Chondrocyte (in vitro differentiated cells): Measurements from ENCODE around the gene CCDC185. TPM values are rescaled to one million over a fixed set of nuclear protein-coding genes. Genes with fewer than 3 reads are reported as not detected.
"Not testable (repeated sequence)": the region's sequence is repeated elsewhere in the genome, so short reads cannot be mapped to it uniquely, and the experiment has no call there.

Source experiments
- DNase-seq: peaks from one replicate; pipeline ENCODE4 v3.0.0; 2021; ENCODE audit warnings: mixed read lengths, low spot score
- H3K27ac Mint-ChIP-seq: one replicate; pipeline ENCODE4 v1.8.0; 2021; ENCODE audit warnings: mild to moderate bottlenecking, moderate library complexity, mixed read lengths; ENCODE audit not compliant: unreplicated experiment
- H3K27me3 Mint-ChIP-seq: 2 replicates; pipeline ENCODE4 v1.8.0; 2021; ENCODE audit warnings: low read depth, mixed read lengths
- H3K36me3 Mint-ChIP-seq: 2 replicates; pipeline ENCODE4 v1.8.0; 2021; ENCODE audit warnings: low read depth, mixed read lengths
- H3K4me1 Mint-ChIP-seq: 2 replicates; pipeline ENCODE4 v1.8.0; 2021; ENCODE audit warnings: low read depth, mild to moderate bottlenecking, mixed read lengths
- H3K4me3 Mint-ChIP-seq: one replicate; pipeline ENCODE4 v1.8.0; 2021; ENCODE audit warnings: mild to moderate bottlenecking, moderate library complexity, mixed read lengths; ENCODE audit not compliant: unreplicated experiment
- H3K9me3 Mint-ChIP-seq: 2 replicates; pipeline ENCODE4 v1.8.0; 2021; ENCODE audit warnings: low read depth, mixed read lengths
- total RNA-seq: library from RNA; stranded (reverse); gene quantifications from 3 replicates; pipeline ENCODE4 v1.2.1, GENCODE V29; 2021
- TF ChIP-seq, protein P1 (sequence below): fragments of 200-600 bp; sonication (generic); IDR thresholded peaks from 2 replicates; pipeline ENCODE4 v1.5.0; 2021; ENCODE audit warnings: antibody characterized with exemption, mild to moderate bottlenecking, moderate library complexity

CCDC185 gene
- total RNA-seq, 1 donor from 2014 or later = not detected

DNA sequence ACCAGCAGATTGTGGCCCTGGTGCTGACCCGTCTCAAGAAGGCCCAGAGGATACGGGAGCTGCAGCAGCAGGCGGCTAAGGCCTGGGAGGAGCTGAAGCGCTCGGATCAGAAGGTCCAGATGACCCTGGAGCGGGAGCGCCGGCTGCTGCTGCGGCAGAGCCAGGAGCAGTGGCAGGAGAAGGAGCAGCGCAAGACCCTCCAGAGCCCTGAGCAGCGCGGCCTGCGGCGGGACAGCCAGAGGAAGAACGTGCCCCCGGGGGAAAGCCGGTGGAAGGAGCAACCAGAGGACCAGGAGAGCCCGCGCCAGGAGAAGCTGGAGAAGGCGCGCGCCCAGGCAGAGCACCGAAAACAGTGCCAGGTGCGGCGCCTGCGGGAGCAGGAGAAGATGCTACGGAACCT lies 1.0 kb downstream of the CCDC185 start:
- DNase-seq = peak; percentile 85
- peaks cover 7% of the 10 kb centered on the region for H3K9me3 Mint-ChIP-seq
- no peak overlapping the region for H3K4me3 Mint-ChIP-seq
- TF ChIP-seq, protein P1, sequence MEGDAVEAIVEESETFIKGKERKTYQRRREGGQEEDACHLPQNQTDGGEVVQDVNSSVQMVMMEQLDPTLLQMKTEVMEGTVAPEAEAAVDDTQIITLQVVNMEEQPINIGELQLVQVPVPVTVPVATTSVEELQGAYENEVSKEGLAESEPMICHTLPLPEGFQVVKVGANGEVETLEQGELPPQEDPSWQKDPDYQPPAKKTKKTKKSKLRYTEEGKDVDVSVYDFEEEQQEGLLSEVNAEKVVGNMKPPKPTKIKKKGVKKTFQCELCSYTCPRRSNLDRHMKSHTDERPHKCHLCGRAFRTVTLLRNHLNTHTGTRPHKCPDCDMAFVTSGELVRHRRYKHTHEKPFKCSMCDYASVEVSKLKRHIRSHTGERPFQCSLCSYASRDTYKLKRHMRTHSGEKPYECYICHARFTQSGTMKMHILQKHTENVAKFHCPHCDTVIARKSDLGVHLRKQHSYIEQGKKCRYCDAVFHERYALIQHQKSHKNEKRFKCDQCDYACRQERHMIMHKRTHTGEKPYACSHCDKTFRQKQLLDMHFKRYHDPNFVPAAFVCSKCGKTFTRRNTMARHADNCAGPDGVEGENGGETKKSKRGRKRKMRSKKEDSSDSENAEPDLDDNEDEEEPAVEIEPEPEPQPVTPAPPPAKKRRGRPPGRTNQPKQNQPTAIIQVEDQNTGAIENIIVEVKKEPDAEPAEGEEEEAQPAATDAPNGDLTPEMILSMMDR = no peak
- H3K27ac Mint-ChIP-seq = no peak overlapping the region
- H3K27me3 Mint-ChIP-seq = peaks cover 20% of the 10 kb centered on the region
- H3K36me3 Mint-ChIP-seq = no peaks in the 10 kb centered on the region
- H3K4me1 Mint-ChIP-seq = no peaks in the 10 kb centered on the region

DNA sequence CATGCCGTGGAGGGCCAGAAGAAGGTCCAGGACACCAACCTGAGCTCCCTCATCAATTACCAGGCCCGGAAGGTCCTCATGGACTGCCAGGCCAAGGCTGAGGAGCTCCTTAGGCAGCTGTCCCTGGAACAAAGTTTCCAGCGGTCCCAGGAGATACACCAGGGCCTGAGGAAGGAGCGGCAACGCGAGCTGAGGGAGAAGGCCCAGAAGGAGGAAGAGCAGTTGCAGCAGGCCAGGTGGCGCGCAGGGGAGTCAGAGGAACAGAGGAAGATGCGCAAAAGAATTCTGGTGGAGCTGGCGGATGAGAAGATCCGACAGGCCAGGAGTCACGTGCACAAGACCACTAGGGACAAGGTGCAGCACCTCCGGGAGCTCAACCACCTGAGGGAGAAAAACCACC lies 1.5 kb downstream of the CCDC185 start:
- TF ChIP-seq, protein P1 = no peak
- no peak for DNase-seq
- no peaks in the 10 kb centered on the region for H3K36me3 Mint-ChIP-seq
- peaks cover 7% of the 10 kb centered on the region for H3K9me3 Mint-ChIP-seq
- H3K27ac Mint-ChIP-seq = no peak overlapping the region
- H3K4me1 Mint-ChIP-seq = no peaks in the 10 kb centered on the region
- peaks cover 16% of the 10 kb centered on the region for H3K27me3 Mint-ChIP-seq
- no peak overlapping the region for H3K4me3 Mint-ChIP-seq

DNA sequence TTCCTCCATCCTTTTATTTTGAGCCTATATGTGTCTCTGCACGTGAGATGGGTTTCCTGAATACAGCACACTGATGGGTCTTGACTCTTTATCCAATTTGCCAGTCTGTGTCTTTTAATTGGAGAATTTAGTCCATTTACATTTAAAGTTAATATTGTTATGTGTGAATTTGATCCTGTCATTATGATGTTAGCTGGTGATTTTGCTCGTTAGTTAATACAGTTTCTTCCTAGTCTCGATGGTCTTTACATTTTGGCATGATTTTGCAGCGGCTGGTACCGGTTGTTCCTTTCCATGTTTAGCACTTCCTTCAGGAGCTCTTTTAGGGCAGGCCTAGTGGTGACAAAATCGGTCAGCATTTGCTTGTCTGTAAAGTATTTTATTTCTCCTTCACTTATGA lies 6.2 kb downstream of the CCDC185 start:
- H3K27ac Mint-ChIP-seq, H3K9me3 Mint-ChIP-seq, H3K27me3 Mint-ChIP-seq, H3K4me3 Mint-ChIP-seq, DNase-seq, H3K36me3 Mint-ChIP-seq: not testable (repeated sequence)
- H3K4me1 Mint-ChIP-seq = peaks cover 10% of the 10 kb centered on the region

DNA sequence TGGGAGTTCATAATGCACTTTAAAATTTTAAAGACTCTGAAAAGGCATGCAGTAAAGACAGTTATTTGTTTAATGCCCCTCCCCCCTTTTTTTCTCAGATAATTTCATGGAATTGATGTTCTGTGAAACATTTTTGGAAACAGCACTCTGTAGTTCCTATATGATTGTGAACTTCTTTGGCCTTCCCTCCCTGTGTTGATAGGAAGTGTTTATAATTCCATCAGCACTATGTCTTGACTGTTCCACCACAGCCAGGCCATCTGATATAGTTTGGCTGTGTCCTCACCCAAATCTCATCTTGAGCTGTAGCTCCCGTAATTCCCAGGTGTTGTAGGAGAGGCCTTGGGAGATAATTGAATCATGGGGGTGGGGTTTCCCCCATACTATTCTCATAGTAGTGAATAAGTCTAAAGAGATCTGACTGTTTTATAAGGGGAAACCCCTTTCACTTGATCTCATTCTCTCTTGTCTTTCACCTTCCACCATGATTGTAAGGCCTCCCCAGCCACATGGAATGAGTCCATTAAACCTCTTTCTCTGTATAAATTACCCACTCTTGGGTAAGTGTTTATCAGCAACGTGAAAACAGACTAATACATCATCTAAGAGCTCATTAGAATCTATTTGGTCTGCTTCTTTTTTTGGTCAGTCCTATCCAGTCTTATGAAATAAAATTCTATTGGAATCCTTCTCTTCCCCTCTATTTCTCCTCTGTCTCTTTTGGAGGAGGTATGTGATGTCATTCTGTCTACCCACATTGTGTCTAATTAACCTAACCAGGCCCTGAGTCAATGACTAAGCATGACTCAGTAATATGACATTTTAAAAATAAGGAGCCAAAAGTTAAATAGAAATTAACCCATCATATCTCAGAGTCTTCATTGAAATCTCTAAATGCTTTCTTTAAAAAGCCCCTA lies 8.9 kb downstream of the CCDC185 start:
- Mint-ChIP-seq H3K4me3 (no peak overlapping the region), H3K36me3 (no peaks in the 10 kb centered on the region), H3K4me1 (peaks cover 10% of the 10 kb centered on the region), H3K9me3 (peaks cover 20% of the 10 kb centered on the region), H3K27me3 (peaks cover 4% of the 10 kb centered on the region), H3K27ac (no peak overlapping the region)
- TF ChIP-seq, protein P1 = no peak
- DNase-seq = no peak

DNA sequence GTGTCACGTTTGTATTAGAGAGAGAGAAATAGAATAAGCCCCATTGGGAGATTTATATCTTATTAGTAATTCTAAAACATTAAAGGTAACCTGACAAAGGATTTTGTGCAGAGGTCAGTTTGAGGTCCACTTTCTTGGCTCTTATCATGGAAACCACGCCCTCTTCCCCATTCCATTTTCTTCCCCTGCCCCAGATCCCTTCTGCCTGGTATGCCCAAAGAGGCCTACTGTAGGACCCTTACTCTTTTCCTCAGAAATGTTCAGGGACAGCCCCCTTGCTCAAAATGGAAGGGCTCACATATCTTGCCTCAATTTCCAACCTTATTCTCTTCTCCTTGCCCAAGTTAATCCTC lies 9.6 kb downstream of the CCDC185 start:
- no peak overlapping the region for H3K4me3 Mint-ChIP-seq

More for the DNA sequence above, 9.6 kb downstream of the CCDC185 start:
- Mint-ChIP-seq H3K36me3 (no peaks in the 10 kb centered on the region), H3K27me3 (peaks cover 4% of the 10 kb centered on the region), H3K9me3 (peaks cover 20% of the 10 kb centered on the region), H3K4me1 (peaks cover 10% of the 10 kb centered on the region), H3K27ac (no peak overlapping the region)
- DNase-seq = no peak
- TF ChIP-seq, protein P1 = no peak
